RWPE2 (cell line): Measurements from ENCODE around the gene ZNF585A.

Experiments
- ATAC-seq: fragments of 200-7000 bp; cut with Tn5 transposase; 3 replicates; pipeline ENCODE4 v1.9.1; 2021; ENCODE audit warnings: low read depth
- DNase-seq: peaks from one replicate; pipeline ENCODE4 v3.0.0-alpha.2; 2020; ENCODE audit warnings: low spot score
- H3K27ac ChIP-seq: fragments of 450-650 bp; 2 replicates; pipeline ENCODE4 v1.5.1; 2017; ENCODE audit warnings: mild to moderate bottlenecking; ENCODE audit not compliant: poor library complexity, severe bottlenecking
- H3K27me3 ChIP-seq: fragments of 250-450 bp; sonication (Bioruptor Pico); 2 replicates; pipeline ENCODE4 v1.5.1; 2021; ENCODE audit warnings: mild to moderate bottlenecking, moderate library complexity; ENCODE audit not compliant: insufficient read depth, poor library complexity, severe bottlenecking
- H3K36me3 ChIP-seq: fragments of 250-450 bp; sonication (Bioruptor Pico); 2 replicates; pipeline ENCODE4 v1.5.1; 2020; ENCODE audit warnings: low read depth, mild to moderate bottlenecking, moderate library complexity
- H3K4me1 ChIP-seq: fragments of 250-450 bp; sonication (Bioruptor Pico); 2 replicates; pipeline ENCODE4 v1.5.1; 2021; ENCODE audit warnings: mild to moderate bottlenecking, moderate library complexity; ENCODE audit not compliant: insufficient read depth, poor library complexity, severe bottlenecking
- H3K4me3 ChIP-seq: fragments of 250-450 bp; sonication (Bioruptor Pico); 2 replicates; pipeline ENCODE4 v1.5.1; 2021; ENCODE audit warnings: mild to moderate bottlenecking, moderate library complexity; ENCODE audit not compliant: severe bottlenecking
- H3K9me3 ChIP-seq: fragments of 250-450 bp; sonication (Bioruptor Pico); 2 replicates; pipeline ENCODE4 v1.5.1; 2021; ENCODE audit warnings: mild to moderate bottlenecking, moderate library complexity; ENCODE audit not compliant: severe bottlenecking
- CTCF ChIP-seq: fragments of 450-650 bp; IDR thresholded peaks from one replicate; pipeline ENCODE4 v1.5.1; 2017; ENCODE audit warnings: mild to moderate bottlenecking, moderate library complexity; ENCODE audit not compliant: poor library complexity, severe bottlenecking

Gene ZNF585A

GRCh38 chr19:37165635-37166034, 6.9 kb downstream of the ZNF585A start:
- Histone ChIP-seq H3K36me3 (peaks cover 26% of the 10 kb centered on the region), H3K27ac (no peak overlapping the region), H3K9me3 (peaks cover 10% of the 10 kb centered on the region), H3K27me3 (no peaks in the 10 kb centered on the region), H3K4me1 (no peaks in the 10 kb centered on the region), H3K4me3 (no peak overlapping the region)
- ATAC-seq (no peak), DNase-seq (no peak)
- TF ChIP-seq CTCF = no peak

- peaks cover 15% of the 10 kb centered on the region for H3K9me3 ChIP-seq
- H3K36me3 ChIP-seq = peaks cover 5% of the 10 kb centered on the region; the same call in 1 of the 2 replicates
- H3K4me3 ChIP-seq = no peak overlapping the region
These were observed 12.3 kb downstream of the ZNF585A start for GRCh38 chr19:37160153-37160552.

GRCh38 chr19:37148214-37148613, 24.3 kb downstream of the ZNF585A start:
- no peaks in the 10 kb centered on the region for H3K4me1 ChIP-seq
- no peak overlapping the region for H3K4me3 ChIP-seq
- H3K27ac ChIP-seq = no peak overlapping the region
- no peak for ATAC-seq
- H3K36me3 ChIP-seq = no peaks in the 10 kb centered on the region
- no peak for TF ChIP-seq CTCF
- H3K27me3 ChIP-seq = no peaks in the 10 kb centered on the region
- peaks cover 13% of the 10 kb centered on the region for H3K9me3 ChIP-seq
- DNase-seq = no peak

More at GRCh38 chr19:37160153-37160552, 12.3 kb downstream of the ZNF585A start:
- no peak for ATAC-seq
- Histone ChIP-seq H3K27me3 (no peaks in the 10 kb centered on the region), H3K4me1 (no peaks in the 10 kb centered on the region), H3K27ac (no peak overlapping the region)
- DNase-seq = no peak
- TF ChIP-seq CTCF = no peak

GRCh38 chr19:37136111-37136510, 36.4 kb downstream of the ZNF585A start:
- ATAC-seq (no peak), DNase-seq (no peak)
- H3K27ac ChIP-seq = no peak overlapping the region
- TF ChIP-seq CTCF = no peak
- H3K4me3 ChIP-seq = no peak overlapping the region
- H3K36me3 ChIP-seq = no peaks in the 10 kb centered on the region
- H3K9me3 ChIP-seq = peaks cover 13% of the 10 kb centered on the region
- H3K27me3 ChIP-seq = no peaks in the 10 kb centered on the region
- no peaks in the 10 kb centered on the region for H3K4me1 ChIP-seq

GRCh38 chr19:37128821-37129177, 43.7 kb downstream of the ZNF585A start:
- DNase-seq (no peak), ATAC-seq (no peak)
- no peaks in the 10 kb centered on the region for H3K27me3 ChIP-seq
- no peaks in the 10 kb centered on the region for H3K4me1 ChIP-seq
- TF ChIP-seq CTCF = no peak
- H3K36me3 ChIP-seq = peaks cover 20% of the 10 kb centered on the region
- H3K4me3 ChIP-seq = no peak overlapping the region
- H3K9me3 ChIP-seq = peaks cover 70% of the 10 kb centered on the region
- no peak overlapping the region for H3K27ac ChIP-seq
